NCI-H510A (cell line): ENCODE data around the gene ZNF423.

Experiments
- DNase-seq: peaks from one replicate; lab custom pipeline; 2025; lab: John Stamatoyannopoulos, UW

ZNF423 gene

GRCh38 chr16:49554681-49555080 lies 301.2 kb downstream of the ZNF423 start:
- DNase-seq = no peak

- no peak for DNase-seq
These were observed 303.5 kb downstream of the ZNF423 start for GRCh38 chr16:49552313-49552928.

GRCh38 chr16:49550666-49551065 lies 305.2 kb downstream of the ZNF423 start:
- DNase-seq = no peak

- DNase-seq = no peak
These were observed 305.8 kb downstream of the ZNF423 start for GRCh38 chr16:49550140-49550539.

- DNase-seq = no peak
These were observed 307.5 kb downstream of the ZNF423 start for GRCh38 chr16:49548325-49548970.

- DNase-seq = no peak
These were observed 308.5 kb downstream of the ZNF423 start for GRCh38 chr16:49547448-49547847.

GRCh38 chr16:49546735-49547134 lies 309.2 kb downstream of the ZNF423 start:
- DNase-seq = no peak

- DNase-seq = no peak
These were observed 310.0 kb downstream of the ZNF423 start for GRCh38 chr16:49545741-49546448.

- DNase-seq = no peak
These were observed 310.7 kb downstream of the ZNF423 start for GRCh38 chr16:49545243-49545642.

GRCh38 chr16:49544828-49545227 lies 311.1 kb downstream of the ZNF423 start:
- DNase-seq = no peak

GRCh38 chr16:49543631-49543946 lies 312.3 kb downstream of the ZNF423 start:
- DNase-seq = no peak

GRCh38 chr16:49542946-49543630 lies 312.8 kb downstream of the ZNF423 start:
- DNase-seq = no peak

GRCh38 chr16:49542391-49542891 lies 313.5 kb downstream of the ZNF423 start:
- DNase-seq = no peak

GRCh38 chr16:49540836-49541235 lies 315.1 kb downstream of the ZNF423 start:
- DNase-seq = no peak

- no peak for DNase-seq
These were observed 316.2 kb downstream of the ZNF423 start for GRCh38 chr16:49539758-49540157.

GRCh38 chr16:49537924-49538459 lies 317.9 kb downstream of the ZNF423 start:
- DNase-seq = no peak

GRCh38 chr16:49534901-49535610 lies 320.9 kb downstream of the ZNF423 start:
- no peak for DNase-seq

- no peak for DNase-seq
These were observed 322.5 kb downstream of the ZNF423 start for GRCh38 chr16:49533422-49533821.

- no peak for DNase-seq
These were observed 323.0 kb downstream of the ZNF423 start for GRCh38 chr16:49532873-49533272.

- DNase-seq = no peak
These were observed 323.7 kb downstream of the ZNF423 start for GRCh38 chr16:49531931-49532840.

- no peak for DNase-seq
These were observed 324.5 kb downstream of the ZNF423 start for GRCh38 chr16:49531425-49531824.
